GM18867 (cell line): ENCODE results near the gene KCNJ15.

Source experiments
- ATAC-seq: cut with Tn5 transposase; IDR thresholded peaks from one replicate; pipeline ENCODE4 v1.9.1; 2021; ENCODE audit warnings: mild to moderate bottlenecking, moderate library complexity; ENCODE audit not compliant: unreplicated experiment

KCNJ15 gene

GRCh38 chr21:38267991-38268863, 11.4 kb downstream of the KCNJ15 start:
- peak; percentile 52 for ATAC-seq

DNA sequence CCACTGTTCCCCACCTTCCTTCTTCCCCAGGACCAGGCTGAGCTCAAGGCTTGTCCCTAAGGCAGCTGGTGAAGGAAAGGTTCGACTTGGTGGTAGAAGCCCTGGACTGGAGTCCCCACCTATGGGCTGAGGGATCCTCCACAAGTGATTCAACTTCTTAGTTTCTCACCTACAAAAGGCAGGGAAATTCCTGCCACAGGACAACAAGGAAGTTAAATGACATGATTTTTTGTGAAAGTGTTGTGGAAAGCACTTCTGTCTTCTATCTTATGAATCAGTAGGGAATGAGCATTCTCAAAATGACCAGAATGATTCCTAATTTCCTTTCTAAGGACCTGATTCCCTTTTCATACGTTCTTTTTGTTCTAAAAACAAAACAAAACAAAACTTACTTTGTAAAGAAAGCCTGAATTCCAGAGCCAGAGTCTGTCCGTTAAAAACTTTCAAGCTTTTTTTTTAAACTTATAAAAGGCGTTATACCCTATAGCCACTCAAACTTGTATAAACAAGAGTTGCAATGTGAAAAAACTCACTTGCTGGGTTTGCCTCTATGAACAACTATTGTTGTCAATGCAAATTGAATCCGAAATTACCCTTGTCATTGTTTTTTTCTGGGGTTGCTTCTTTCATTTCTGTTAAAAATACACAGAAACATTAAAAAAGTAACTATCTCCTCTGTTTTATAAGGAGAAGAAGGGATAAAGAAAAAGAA, 12.2 kb downstream of the KCNJ15 start:
- ATAC-seq, result peak; percentile 50

DNA sequence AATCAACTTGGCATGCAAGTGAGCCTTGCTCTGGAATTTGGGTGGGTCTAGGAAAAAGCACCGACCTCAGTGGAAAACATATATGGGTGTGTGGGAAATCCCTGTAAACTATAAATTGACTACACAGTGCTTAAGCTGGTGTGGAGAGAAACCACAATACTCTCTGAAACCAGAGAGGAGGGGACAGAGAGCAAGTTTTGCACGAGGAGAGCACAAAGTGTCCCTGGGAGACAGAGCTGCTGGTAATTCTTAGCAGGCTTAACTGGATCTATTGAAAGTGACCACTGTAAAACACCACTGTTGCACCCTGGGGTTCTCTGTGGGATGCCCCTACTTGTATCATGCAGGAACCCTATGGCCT, 12.8 kb downstream of the KCNJ15 start:
- peak; percentile 74 for ATAC-seq

GRCh38 chr21:38272215-38272614, 15.4 kb downstream of the KCNJ15 start:
- no peak for ATAC-seq

GRCh38 chr21:38273745-38274542, 17.2 kb downstream of the KCNJ15 start:
- no peak for ATAC-seq

DNA sequence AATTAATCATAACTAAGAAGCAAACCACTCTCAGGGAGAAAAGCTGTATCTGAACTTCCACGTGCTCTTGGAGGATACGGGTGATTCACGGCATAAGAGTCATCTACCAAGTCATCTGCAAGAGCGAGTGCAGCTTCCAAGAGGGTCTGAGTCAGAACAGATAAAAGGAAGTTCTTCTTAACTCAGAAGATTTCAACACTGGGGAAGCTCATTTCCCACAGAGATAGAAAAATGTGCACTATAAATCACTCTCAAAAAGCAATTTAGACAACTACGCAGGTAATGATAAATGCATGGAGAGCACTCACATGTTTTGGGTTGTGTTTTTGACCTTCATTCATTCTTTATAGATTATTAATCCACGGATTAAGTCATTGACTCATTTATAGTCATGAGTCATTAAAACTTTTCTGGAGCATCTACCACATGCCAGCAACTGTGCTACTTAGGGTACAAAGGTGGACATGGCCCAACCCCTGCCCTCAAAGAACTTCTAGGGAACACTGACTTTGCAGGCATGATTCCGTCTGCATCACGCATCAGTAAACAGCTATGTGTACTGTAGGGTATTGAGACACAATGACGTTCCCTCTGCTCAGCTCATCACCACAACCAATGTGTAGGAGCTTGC, 20.8 kb downstream of the KCNJ15 start:
- ATAC-seq, result no peak

GRCh38 chr21:38280454-38280853, 23.7 kb downstream of the KCNJ15 start:
- ATAC-seq, result no peak

DNA sequence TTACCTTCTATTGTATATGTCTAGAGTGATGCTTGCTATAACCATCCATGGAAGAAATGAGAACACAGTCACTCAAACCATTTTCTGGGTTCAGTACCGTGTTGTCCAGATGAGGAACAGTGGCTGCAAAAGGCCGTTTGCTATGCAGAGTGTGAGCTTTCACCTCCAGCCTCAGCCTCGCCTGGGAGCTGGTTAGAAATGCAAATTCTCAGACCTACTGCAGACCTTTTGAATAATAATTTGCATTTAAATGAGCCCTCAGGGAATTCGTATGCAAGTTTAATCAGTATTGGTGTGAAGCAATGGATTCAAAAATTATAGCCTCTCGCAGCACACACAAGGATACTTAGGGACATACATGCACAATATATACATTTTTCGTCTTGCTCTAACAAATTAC, 24.1 kb downstream of the KCNJ15 start:
- ATAC-seq, result no peak

DNA sequence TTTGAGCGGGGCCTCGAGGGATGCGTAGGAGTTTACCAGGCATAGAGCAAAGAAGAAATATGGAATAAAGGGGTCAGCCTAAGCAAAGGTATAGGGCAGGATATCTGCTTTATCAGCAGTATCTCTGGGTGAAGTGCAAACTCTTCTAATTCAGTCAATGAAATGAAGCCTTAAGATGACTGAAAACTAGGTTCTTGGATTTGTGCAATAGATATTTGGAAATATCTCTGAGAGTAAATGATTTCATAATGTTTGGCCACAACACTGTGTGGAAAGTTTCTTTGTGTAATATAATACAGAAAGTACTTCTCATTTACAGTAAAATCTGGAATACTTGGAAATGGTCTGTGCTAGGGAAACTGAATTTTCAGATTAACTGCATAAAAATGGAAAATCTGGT, 26.1 kb downstream of the KCNJ15 start:
- ATAC-seq, result no peak

GRCh38 chr21:38284216-38284615, 27.4 kb downstream of the KCNJ15 start:
- no peak for ATAC-seq

DNA sequence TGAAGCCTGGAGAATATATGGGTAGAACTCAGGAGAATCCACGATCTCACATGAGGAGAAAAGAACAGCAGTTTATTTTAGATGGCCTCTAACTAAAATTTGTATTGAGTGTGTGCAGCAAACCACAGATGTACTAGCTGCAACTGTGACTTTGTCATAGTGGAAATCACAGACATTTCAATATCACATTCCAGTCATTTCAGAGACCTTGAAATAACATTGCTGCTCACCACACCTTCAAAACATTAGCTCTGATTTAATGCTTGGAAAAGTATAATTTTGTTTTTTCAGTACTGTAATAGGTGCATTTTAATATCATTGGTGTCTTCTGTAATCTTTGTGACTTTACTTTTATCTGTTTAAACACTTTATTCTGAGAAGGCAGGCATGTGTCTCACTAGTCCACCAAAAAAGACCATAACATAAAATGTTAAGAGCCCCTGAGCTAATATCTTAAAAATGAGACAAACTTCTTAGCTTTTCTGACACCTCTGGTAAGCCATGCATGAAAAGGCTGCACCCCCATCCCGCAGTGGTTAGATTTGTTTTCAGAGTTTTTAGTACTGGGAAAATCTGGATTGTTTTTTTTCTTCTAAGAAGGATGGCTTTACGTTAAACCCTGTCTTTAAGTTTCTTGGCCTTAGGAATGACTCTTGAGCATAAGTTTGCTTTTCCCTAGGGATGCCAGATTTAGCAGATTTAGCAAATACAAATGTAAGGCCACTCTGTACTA, 30.1 kb downstream of the KCNJ15 start:
- ATAC-seq, result no peak

GRCh38 chr21:38287476-38287875, 30.7 kb downstream of the KCNJ15 start:
- no peak for ATAC-seq

- no peak for ATAC-seq
Measured at GRCh38 chr21:38289705-38290485, 33.1 kb downstream of the KCNJ15 start.

DNA sequence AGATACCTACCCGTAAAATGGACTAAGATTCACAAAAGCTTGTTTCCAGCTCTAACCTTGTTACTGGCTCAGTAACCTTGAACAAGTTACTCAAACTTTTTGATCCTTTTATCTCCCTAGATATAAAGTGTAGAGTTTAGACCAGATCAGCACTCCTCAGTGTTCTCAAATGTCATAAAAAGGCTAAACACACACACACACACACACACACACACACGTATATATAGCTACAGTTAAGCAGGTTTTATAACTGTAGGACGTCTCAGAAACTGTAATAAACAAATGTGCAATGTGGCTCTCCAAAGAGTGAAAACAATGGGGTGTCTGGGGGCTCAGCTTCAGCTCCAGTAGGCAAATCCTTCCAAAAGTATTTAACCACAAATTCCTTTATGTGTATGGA, 34.0 kb downstream of the KCNJ15 start:
- ATAC-seq, result no peak

GRCh38 chr21:38291874-38292273, 35.1 kb downstream of the KCNJ15 start:
- ATAC-seq, result no peak

- no peak for ATAC-seq
Measured at GRCh38 chr21:38293113-38293512, 36.3 kb downstream of the KCNJ15 start.

DNA sequence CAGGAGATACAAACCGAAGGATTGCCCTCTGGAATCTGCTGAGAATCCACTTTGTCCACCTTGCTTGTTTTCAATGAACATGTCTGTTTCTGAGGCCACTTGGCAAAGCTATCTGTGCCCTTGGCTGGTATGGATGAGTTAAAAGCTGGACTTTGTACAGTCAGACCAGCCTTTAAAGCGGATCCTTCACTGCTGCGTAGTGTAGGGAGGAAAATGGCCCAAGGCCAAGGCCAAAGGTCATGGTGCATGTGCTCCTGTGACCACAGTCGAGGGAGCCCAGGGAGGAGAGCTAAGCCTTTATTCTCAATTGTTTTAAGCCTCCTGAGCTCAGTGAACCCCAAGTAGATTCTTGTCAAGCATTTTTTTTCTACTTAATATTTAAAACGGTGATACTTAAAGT, 37.0 kb downstream of the KCNJ15 start:
- no peak for ATAC-seq

DNA sequence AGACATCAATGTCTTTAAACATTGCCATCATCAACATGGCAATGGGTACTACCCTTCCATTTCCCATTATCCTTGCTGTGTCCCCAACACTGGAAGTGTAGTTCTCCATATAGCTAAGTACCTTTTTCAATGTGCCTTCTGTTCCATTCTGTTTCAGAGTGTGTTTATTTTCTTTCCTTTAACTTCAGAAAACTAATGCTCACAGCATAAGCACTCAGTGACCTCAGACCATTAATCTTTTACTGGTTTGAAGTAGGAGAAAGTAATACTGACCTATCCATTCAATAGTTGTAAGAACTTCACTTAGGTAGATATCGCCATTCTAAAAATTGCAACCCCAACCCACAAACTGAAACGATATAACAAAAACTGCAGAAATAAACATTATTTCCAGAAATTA, 37.8 kb downstream of the KCNJ15 start:
- no peak for ATAC-seq

GRCh38 chr21:38295997-38296764, 39.4 kb downstream of the KCNJ15 start:
- no peak for ATAC-seq
